Measurements from ENCODE around the gene MED31. TPM values are rescaled to one million over a fixed set of nuclear protein-coding genes. Genes with fewer than 3 reads are reported as not detected.

MED31 gene
- polyA plus RNA-seq, 4 donors, result 7.6 to 13.7 (median 10.4) TPM

- H3K36me3 ChIP-seq (ENCODE audit: control insufficient read depth in 3 of 3, insufficient read depth in 2 of 3, low read depth in 1 of 3, low read length in 3 of 3), result no peaks in the 10 kb centered on the region
- no peak overlapping the region for H3K4me3 ChIP-seq (ENCODE audit: low read depth in 1 of 3, low read length in 3 of 3)
- peaks cover 0 to 6% (median 4%) of the 10 kb centered on the region in 3 donors for H3K27me3 ChIP-seq (ENCODE audit: control insufficient read depth in 3 of 3, insufficient read depth in 3 of 3, low read length in 3 of 3)
- no peak overlapping the region for H3K27ac ChIP-seq (ENCODE audit: low read depth in 1 of 3, low read length in 2 of 3)
- no peaks in the 10 kb centered on the region for H3K4me1 ChIP-seq (ENCODE audit: control insufficient read depth in 3 of 3, insufficient read depth in 2 of 3, low read depth in 1 of 3, low read length in 2 of 3)
- FAIRE-seq, result no peak
- WGBS, 3 donors, result 72 to 75% (median 75%) methylated on average over 11 of the region's 11 CpGs
- no peaks in the 10 kb centered on the region for H3K9me3 ChIP-seq (ENCODE audit: control insufficient read depth in 2 of 2, insufficient read depth in 1 of 2, low read depth in 1 of 2, low read length in 1 of 2)
- DNase-seq, result no peak
These were observed 23.9 kb upstream of the MED31 start for GRCh38 chr17:6675201-6675825.

- DNase-seq (no peak), FAIRE-seq (no peak)
- Histone ChIP-seq H3K27me3 (ENCODE audit: control insufficient read depth in 3 of 3, insufficient read depth in 3 of 3, low read length in 3 of 3) (peaks cover 0 to 6% (median 4%) of the 10 kb centered on the region in 3 donors), H3K4me1 (ENCODE audit: control insufficient read depth in 3 of 3, insufficient read depth in 2 of 3, low read depth in 1 of 3, low read length in 2 of 3) (no peaks in the 10 kb centered on the region), H3K4me3 (ENCODE audit: low read depth in 1 of 3, low read length in 3 of 3) (no peak overlapping the region), H3K27ac (ENCODE audit: low read depth in 1 of 3, low read length in 2 of 3) (no peak overlapping the region), H3K36me3 (ENCODE audit: control insufficient read depth in 3 of 3, insufficient read depth in 2 of 3, low read depth in 1 of 3, low read length in 3 of 3) (no peaks in the 10 kb centered on the region), H3K9me3 (ENCODE audit: control insufficient read depth in 2 of 2, insufficient read depth in 1 of 2, low read depth in 1 of 2, low read length in 1 of 2) (no peaks in the 10 kb centered on the region)
- WGBS, 3 donors, result 91 to 94% (median 93%) methylated on average over 13 of the region's 13 CpGs
These were observed 23.2 kb upstream of the MED31 start for GRCh38 chr17:6674586-6674985.

- H3K4me1 ChIP-seq (ENCODE audit: control insufficient read depth in 3 of 3, insufficient read depth in 2 of 3, low read depth in 1 of 3, low read length in 2 of 3), result no peaks in the 10 kb centered on the region
- H3K4me3 ChIP-seq (ENCODE audit: low read depth in 1 of 3, low read length in 3 of 3), result no peak overlapping the region
- WGBS, 3 donors, result 83 to 87% (median 84%) methylated on average over 7 of the region's 7 CpGs
- H3K9me3 ChIP-seq (ENCODE audit: control insufficient read depth in 2 of 2, insufficient read depth in 1 of 2, low read depth in 1 of 2, low read length in 1 of 2), result no peaks in the 10 kb centered on the region
- no peaks in the 10 kb centered on the region for H3K36me3 ChIP-seq (ENCODE audit: control insufficient read depth in 3 of 3, insufficient read depth in 2 of 3, low read depth in 1 of 3, low read length in 3 of 3)
- FAIRE-seq (no peak), DNase-seq (no peak)
- no peaks in the 10 kb centered on the region for H3K27me3 ChIP-seq (ENCODE audit: control insufficient read depth in 3 of 3, insufficient read depth in 3 of 3, low read length in 3 of 3)
- H3K27ac ChIP-seq (ENCODE audit: low read depth in 1 of 3, low read length in 2 of 3), result no peak overlapping the region
These were observed 20.0 kb upstream of the MED31 start for GRCh38 chr17:6671431-6671830.

GRCh38 chr17:6670999-6671398, 19.6 kb upstream of the MED31 start:
- Histone ChIP-seq H3K27me3 (ENCODE audit: control insufficient read depth in 3 of 3, insufficient read depth in 3 of 3, low read length in 3 of 3) (no peaks in the 10 kb centered on the region), H3K27ac (ENCODE audit: low read depth in 1 of 3, low read length in 2 of 3) (no peak overlapping the region)
- 78 to 90% (median 79%) methylated on average over 6 of the region's 6 CpGs for WGBS, 3 donors

GRCh38 chr17:6670571-6670970, 19.2 kb upstream of the MED31 start:
- no peak for DNase-seq
- WGBS, 3 donors, result 92 to 94% (median 92%) methylated on average over 8 of the region's 8 CpGs
- Histone ChIP-seq H3K27ac (ENCODE audit: low read depth in 1 of 3, low read length in 2 of 3) (no peak overlapping the region), H3K9me3 (ENCODE audit: control insufficient read depth in 2 of 2, insufficient read depth in 1 of 2, low read depth in 1 of 2, low read length in 1 of 2) (no peaks in the 10 kb centered on the region), H3K4me1 (ENCODE audit: control insufficient read depth in 3 of 3, insufficient read depth in 2 of 3, low read depth in 1 of 3, low read length in 2 of 3) (no peaks in the 10 kb centered on the region), H3K27me3 (ENCODE audit: control insufficient read depth in 3 of 3, insufficient read depth in 3 of 3, low read length in 3 of 3) (no peaks in the 10 kb centered on the region), H3K4me3 (ENCODE audit: low read depth in 1 of 3, low read length in 3 of 3) (no peak overlapping the region), H3K36me3 (ENCODE audit: control insufficient read depth in 3 of 3, insufficient read depth in 2 of 3, low read depth in 1 of 3, low read length in 3 of 3) (no peaks in the 10 kb centered on the region)
- FAIRE-seq, result no peak

More at GRCh38 chr17:6670999-6671398, 19.6 kb upstream of the MED31 start:
- no peaks in the 10 kb centered on the region for H3K36me3 ChIP-seq (ENCODE audit: control insufficient read depth in 3 of 3, insufficient read depth in 2 of 3, low read depth in 1 of 3, low read length in 3 of 3)
- FAIRE-seq, result no peak
- H3K9me3 ChIP-seq (ENCODE audit: control insufficient read depth in 2 of 2, insufficient read depth in 1 of 2, low read depth in 1 of 2, low read length in 1 of 2), result no peaks in the 10 kb centered on the region
- H3K4me1 ChIP-seq (ENCODE audit: control insufficient read depth in 3 of 3, insufficient read depth in 2 of 3, low read depth in 1 of 3, low read length in 2 of 3), result no peaks in the 10 kb centered on the region
- DNase-seq, result no peak
- no peak overlapping the region for H3K4me3 ChIP-seq (ENCODE audit: low read depth in 1 of 3, low read length in 3 of 3)

GRCh38 chr17:6669479-6670212, 18.2 kb upstream of the MED31 start:
- Histone ChIP-seq H3K27ac (ENCODE audit: low read depth in 1 of 3, low read length in 2 of 3) (no peak overlapping the region), H3K36me3 (ENCODE audit: control insufficient read depth in 3 of 3, insufficient read depth in 2 of 3, low read depth in 1 of 3, low read length in 3 of 3) (no peaks in the 10 kb centered on the region), H3K9me3 (ENCODE audit: control insufficient read depth in 2 of 2, insufficient read depth in 1 of 2, low read depth in 1 of 2, low read length in 1 of 2) (no peaks in the 10 kb centered on the region), H3K4me3 (ENCODE audit: low read depth in 1 of 3, low read length in 3 of 3) (no peak overlapping the region), H3K4me1 (ENCODE audit: control insufficient read depth in 3 of 3, insufficient read depth in 2 of 3, low read depth in 1 of 3, low read length in 2 of 3) (no peaks in the 10 kb centered on the region), H3K27me3 (ENCODE audit: control insufficient read depth in 3 of 3, insufficient read depth in 3 of 3, low read length in 3 of 3) (no peaks in the 10 kb centered on the region)
- 55 to 74% (median 56%) methylated on average over 10 of the region's 10 CpGs for WGBS, 3 donors
- DNase-seq (no peak), FAIRE-seq (no peak)

GRCh38 chr17:6668727-6669425, 17.5 kb upstream of the MED31 start:
- H3K9me3 ChIP-seq (ENCODE audit: control insufficient read depth in 2 of 2, insufficient read depth in 1 of 2, low read depth in 1 of 2, low read length in 1 of 2), result no peaks in the 10 kb centered on the region
- H3K4me1 ChIP-seq (ENCODE audit: control insufficient read depth in 3 of 3, insufficient read depth in 2 of 3, low read depth in 1 of 3, low read length in 2 of 3), result no peaks in the 10 kb centered on the region
- DNase-seq (no peak), FAIRE-seq (no peak)
- no peaks in the 10 kb centered on the region for H3K27me3 ChIP-seq (ENCODE audit: control insufficient read depth in 3 of 3, insufficient read depth in 3 of 3, low read length in 3 of 3)
- H3K27ac ChIP-seq (ENCODE audit: low read depth in 1 of 3, low read length in 2 of 3), result no peak overlapping the region
- WGBS, 3 donors, result 45 to 73% (median 55%) methylated on average over 14 of the region's 14 CpGs
- no peaks in the 10 kb centered on the region for H3K36me3 ChIP-seq (ENCODE audit: control insufficient read depth in 3 of 3, insufficient read depth in 2 of 3, low read depth in 1 of 3, low read length in 3 of 3)
- H3K4me3 ChIP-seq (ENCODE audit: low read depth in 1 of 3, low read length in 3 of 3), result no peak overlapping the region

GRCh38 chr17:6668219-6668618, 16.8 kb upstream of the MED31 start:
- Histone ChIP-seq H3K4me1 (ENCODE audit: control insufficient read depth in 3 of 3, insufficient read depth in 2 of 3, low read depth in 1 of 3, low read length in 2 of 3) (no peaks in the 10 kb centered on the region), H3K27me3 (ENCODE audit: control insufficient read depth in 3 of 3, insufficient read depth in 3 of 3, low read length in 3 of 3) (no peaks in the 10 kb centered on the region), H3K36me3 (ENCODE audit: control insufficient read depth in 3 of 3, insufficient read depth in 2 of 3, low read depth in 1 of 3, low read length in 3 of 3) (no peaks in the 10 kb centered on the region), H3K4me3 (ENCODE audit: low read depth in 1 of 3, low read length in 3 of 3) (no peak overlapping the region), H3K9me3 (ENCODE audit: control insufficient read depth in 2 of 2, insufficient read depth in 1 of 2, low read depth in 1 of 2, low read length in 1 of 2) (no peaks in the 10 kb centered on the region), H3K27ac (ENCODE audit: low read depth in 1 of 3, low read length in 2 of 3) (no peak overlapping the region)
- WGBS, 3 donors, result 88 to 94% (median 90%) methylated on average over 17 of the region's 17 CpGs
- FAIRE-seq (no peak), DNase-seq (no peak)

Measured in small intestine (tissue), 7 donors.